Left renal pelvis (tissue), 4 donors: ENCODE data around the gene VTN. TPM values are rescaled to one million over a fixed set of nuclear protein-coding genes. Genes with fewer than 3 reads are reported as not detected.

Experiments used
- DNase-seq, 4 donors: peaks; one replicate each; pipeline ENCODE4 v3.0.0-alpha.2; 2013; ENCODE audit warnings: low read depth in 4 of 4, low spot score in 3 of 4
- polyA plus RNA-seq, 4 donors: library from polyadenylated mRNA; unstranded; fragments of 120-200 nt; gene quantifications; one replicate each; pipeline ENCODE4 v1.2.1, GENCODE V29; 2013; ENCODE audit not compliant: insufficient read length in 4 of 4

Gene VTN
- polyA plus RNA-seq, 4 donors, result 5.7 to 18.2 (median 14.4) TPM

GRCh38 chr17:28327031-28327607 lies 43.0 kb downstream of the VTN start:
- no peak for DNase-seq

DNA sequence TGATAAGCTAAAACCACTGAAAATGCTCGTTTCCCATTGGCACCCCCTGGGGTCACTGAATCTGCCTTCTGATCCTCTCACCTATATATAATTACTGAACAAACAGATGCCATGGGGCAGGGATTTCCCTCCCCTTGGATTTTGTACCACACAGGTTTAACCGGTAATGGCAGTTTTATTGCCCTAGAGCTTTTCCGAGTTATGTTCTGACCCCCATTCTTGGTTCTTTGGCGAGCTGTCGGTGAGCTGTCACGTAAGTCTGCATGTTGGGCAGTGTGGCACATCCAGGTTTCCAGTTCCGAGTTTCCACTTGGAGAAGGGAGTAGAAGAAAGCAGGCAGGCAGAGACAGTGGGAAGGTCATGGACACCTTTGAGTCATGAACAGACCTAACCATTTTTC lies 44.0 kb downstream of the VTN start:
- DNase-seq, result no peak

DNA sequence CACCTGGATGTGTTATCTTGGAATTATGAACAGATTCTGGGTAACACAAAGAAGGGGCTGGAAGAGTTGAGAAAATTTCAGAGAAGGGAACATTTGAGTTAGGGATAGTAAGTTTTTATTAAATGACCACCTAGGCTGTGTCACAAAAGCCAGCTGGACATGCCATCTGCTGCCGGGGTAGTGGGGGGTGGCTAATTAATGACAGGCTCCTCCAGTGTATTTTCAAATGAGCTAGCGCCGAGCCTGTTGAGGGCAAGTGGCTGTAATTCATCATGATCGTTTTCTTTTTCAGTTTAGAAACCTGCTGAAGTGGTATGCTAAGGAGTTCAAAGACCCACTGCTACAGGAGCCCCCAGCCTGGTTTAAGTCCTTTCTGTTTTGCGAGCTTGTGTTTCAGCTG lies 44.9 kb downstream of the VTN start:
- no peak for DNase-seq

GRCh38 chr17:28324781-28325180 lies 45.3 kb downstream of the VTN start:
- no peak for DNase-seq

DNA sequence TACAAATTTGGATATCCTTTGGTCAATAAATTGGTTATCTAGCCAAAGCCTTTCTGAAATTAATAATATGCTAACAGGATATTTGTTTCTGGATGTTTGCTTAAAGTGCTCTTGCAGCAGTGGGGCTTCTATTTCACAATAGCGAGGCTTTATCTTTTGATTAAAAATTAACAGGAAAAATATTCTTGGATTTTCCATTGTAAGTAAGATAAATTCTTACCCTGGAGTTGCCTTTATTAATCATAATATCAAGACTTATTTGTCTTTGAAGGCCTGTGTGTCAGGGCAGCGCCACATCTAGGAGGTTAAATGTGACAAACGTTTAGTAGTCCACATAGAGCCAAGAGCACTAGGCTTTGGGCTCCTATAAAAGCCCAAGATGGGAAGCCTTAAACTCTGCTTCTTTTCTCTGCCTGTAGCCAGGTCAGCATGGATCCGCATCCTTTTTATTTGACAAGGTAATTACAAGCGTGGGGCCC lies 45.8 kb downstream of the VTN start:
- DNase-seq, result no peak

DNA sequence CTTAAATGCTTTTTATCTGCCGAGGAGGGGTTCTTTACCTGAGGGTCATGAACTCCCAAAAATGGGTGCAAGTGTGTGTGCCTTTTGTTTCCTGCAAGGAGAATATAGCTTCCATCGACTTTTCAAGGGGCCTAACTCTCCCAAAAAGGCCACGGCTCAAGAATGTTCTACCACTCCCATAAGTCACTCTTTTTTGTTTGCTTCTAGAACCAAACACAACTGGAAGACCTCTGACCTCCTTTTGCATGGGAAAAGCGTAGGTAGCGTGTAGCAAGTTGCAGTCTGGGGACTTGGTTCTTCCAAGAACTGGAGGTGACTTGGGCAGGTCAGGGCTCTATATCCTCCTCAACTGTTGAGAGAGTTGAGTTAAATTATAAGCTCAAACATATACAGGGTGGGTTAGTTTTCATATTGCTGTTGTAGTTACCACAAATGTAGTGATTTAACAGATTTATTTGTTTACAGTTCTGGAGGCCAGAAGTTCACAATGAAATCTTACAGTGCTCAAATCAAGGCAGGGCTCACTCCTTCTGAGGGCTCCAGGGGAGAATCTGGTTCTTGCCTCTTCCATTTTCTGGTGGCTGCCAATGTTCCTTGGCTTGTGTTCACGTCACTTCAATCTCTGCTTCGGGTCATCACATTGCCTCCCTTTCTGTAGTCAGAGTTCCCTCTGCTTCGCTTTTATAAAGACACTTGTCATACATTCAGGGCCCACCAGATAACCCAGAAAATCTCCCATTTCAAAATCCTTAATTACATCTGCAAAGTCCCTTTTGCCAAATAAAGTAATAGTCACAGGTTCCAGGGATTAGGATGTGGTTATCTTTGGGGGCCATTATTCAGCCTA lies 49.7 kb downstream of the VTN start:
- DNase-seq, result no peak

DNA sequence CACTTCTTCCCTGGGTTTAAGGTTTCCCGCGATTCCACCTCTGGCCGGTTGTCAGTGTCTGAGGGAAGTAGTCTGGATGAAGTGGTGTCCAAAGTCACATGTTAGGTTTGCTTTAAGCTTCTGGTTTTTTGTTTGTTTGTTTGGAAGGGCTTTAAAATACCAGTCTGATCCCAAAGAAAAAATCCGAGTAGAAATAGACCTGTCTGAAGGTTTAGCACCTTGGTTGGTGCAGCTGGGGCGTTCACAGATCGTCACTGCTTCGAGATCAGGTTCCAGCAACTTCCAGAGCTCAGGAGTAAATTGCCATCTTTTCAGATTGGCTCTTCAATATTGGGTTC lies 50.5 kb downstream of the VTN start:
- no peak for DNase-seq

DNA sequence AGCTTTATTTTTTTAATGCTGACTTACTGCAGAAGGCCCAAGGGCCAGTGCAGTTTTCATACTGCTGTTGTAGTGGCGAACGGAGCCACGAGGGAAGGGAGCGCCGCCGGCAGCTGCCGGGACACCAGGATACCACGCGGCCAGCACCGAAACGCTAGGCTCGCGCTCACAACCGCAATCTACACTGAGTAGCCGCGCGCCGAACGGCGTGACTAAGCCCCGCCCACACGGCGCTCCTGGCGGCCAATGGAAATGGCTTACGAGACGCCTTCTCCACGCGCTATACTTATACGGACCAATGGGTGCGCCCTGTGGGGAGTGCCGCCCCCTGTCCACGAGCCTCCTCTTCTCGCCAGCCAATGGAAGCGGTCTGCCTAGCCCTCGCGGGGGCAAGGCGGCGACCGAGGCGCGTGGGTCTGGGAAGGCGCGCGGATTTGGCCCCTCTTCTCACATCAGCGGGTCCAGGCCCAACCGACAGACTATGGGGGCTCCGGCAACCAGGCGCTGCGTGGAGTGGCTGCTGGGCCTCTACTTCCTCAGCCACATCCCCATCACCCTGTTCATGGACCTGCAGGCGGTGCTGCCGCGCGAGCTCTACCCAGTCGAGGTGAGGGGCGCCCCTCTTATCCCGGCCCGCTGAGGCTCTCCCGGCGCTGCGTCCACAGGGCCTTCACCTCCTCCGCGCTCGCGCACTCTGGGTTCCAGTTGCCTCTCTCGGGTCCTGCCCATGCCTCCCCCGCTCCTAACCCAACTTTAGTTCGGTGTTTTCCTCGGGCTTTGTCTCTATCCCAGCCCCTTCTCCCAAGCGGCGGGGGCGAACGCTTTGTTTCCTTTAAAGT lies 51.1 kb downstream of the VTN start, which contains the start of gene TMEM97:
Gene TMEM97, plus strand, starts transcription at position 442 of the 839 bp plus-strand sequence. Its CDS starts 40 bp downstream, at position 482.
- DNase-seq, result peak; percentile 83 to 91 (median 90)

DNA sequence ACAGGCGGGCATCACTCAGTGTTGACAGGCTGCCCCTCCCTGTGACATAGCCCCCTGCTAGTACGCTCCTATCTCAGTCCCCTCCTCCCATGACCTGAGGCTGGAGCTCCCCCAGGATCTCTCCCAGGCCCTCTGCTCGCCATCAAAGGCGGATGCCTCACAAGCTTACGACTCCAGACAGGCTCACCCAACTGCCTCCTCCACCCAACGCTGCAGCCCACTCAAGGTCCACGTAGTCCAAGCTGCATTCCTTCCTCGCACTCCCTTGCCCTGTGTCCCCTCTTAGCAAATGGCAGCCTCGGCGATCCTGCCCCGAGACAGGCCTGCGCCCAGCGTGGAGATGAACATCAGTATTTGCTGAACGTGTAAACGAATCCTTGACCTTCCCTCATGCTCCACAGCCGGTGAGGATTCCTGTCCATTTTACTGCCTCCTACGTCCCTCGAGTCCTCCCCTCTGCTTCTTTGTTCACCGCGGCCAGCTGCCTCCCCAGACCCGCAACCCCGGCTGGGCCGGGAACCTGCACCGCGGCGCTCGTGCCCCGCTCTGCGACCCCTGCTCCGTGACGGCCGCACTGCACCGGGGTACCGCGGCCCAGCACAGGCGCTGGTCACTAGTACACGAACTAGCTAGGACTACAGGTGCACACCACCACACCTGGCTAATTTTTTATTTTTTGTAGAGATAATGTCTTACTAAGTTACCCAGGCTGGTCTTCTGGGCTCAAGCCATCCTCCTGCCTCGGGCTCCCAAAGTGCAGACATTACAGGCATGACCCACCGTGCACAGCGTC lies 51.9 kb downstream of the VTN start:
- no peak for DNase-seq

Other genes with a start within 250 kb of the VTN start
- 10 to 100 TPM; 41.5 to 66.6 (median 56.6) TPM for gene TMEM97, start 51.1 kb downstream of the VTN start, polyA plus RNA-seq
- 10 to 100 TPM; 52.8 to 67.3 (median 59.4) TPM for gene IFT20, start 34.8 kb downstream of the VTN start, polyA plus RNA-seq
- 10 to 100 TPM; 32.4 to 47.3 (median 39.4) TPM for gene TNFAIP1, start 34.5 kb downstream of the VTN start, polyA plus RNA-seq
- 10 to 100 TPM; 63.1 to 94.1 (median 88.9) TPM for gene POLDIP2, start 12.8 kb downstream of the VTN start, polyA plus RNA-seq
- not detected for gene SEBOX, start 5.1 kb downstream of the VTN start, polyA plus RNA-seq
- 10 to 100 TPM; 10.4 to 16.2 (median 12.7) TPM for gene SARM1, start 1.4 kb upstream of the VTN start, polyA plus RNA-seq
- gene SLC46A1, start 35.9 kb upstream of the VTN start, polyA plus RNA-seq, result 10 to 100 TPM; 13.3 to 17.5 (median 15.0) TPM
- gene SLC13A2, start 103.3 kb upstream of the VTN start, polyA plus RNA-seq, result 10 to 100 TPM in 2 of 4 donors, 1 to 10 TPM in 1, under 1 TPM in 1; 0.30 to 13.9 (median 7.6) TPM
- gene FOXN1, start 136.0 kb upstream of the VTN start, polyA plus RNA-seq, result under 1 TPM; 0.16 to 0.85 (median 0.58) TPM
- gene UNC119, start 182.3 kb upstream of the VTN start, polyA plus RNA-seq, result 10 to 100 TPM; 31.9 to 70.4 (median 51.6) TPM
- gene PIGS, start 201.2 kb upstream of the VTN start, polyA plus RNA-seq, result 10 to 100 TPM; 37.5 to 99.7 (median 96.4) TPM
- 10 to 100 TPM in 3 of 4 donors, 1 to 10 TPM in 1; 6.1 to 30.3 (median 18.6) TPM for gene ALDOC, start 206.6 kb upstream of the VTN start, polyA plus RNA-seq
- 10 to 100 TPM; 33.2 to 60.6 (median 51.5) TPM for gene SPAG5, start 228.7 kb upstream of the VTN start, polyA plus RNA-seq
- gene RSKR, start 243.9 kb upstream of the VTN start, polyA plus RNA-seq, result 10 to 100 TPM in 3 of 4 donors, 1 to 10 TPM in 1; 9.2 to 29.4 (median 15.1) TPM